HepG2 (cell line): ENCODE results near the gene JADE2. TPM values are rescaled to one million over a fixed set of nuclear protein-coding genes. Genes with fewer than 3 reads are reported as not detected.

Source experiments
- GABPA ChIP-seq, 2 experiments: IDR thresholded peaks; 2 replicates each; pipeline ENCODE4 v1.6.1; 2011 to 2016; ENCODE audit warnings: low read depth in 2 of 2, low read length in 1 of 2, missing biosample characterization in 1 of 2, missing genetic modification characterization in 1 of 2
- GTF2F1 ChIP-seq: fragments of 150-350 bp; IDR thresholded peaks from 2 replicates; pipeline ENCODE4 v1.6.1; 2014; ENCODE audit warnings: low read length
- KDM6A ChIP-seq: IDR thresholded peaks from 2 replicates; pipeline ENCODE4 v1.6.1; 2016; ENCODE audit warnings: low read depth
- NFIC ChIP-seq: IDR thresholded peaks from 2 replicates; pipeline ENCODE4 v1.6.1; 2012; ENCODE audit warnings: mild to moderate bottlenecking, low read length, inconsistent platforms
- RBAK ChIP-seq: sonication (generic); formaldehyde crosslinking; IDR thresholded peaks from 2 replicates; pipeline ENCODE4 v1.5.1; 2020; ENCODE audit warnings: mild to moderate bottlenecking, missing genetic modification reagents
- ZFP1 ChIP-seq: IDR thresholded peaks from 2 replicates; pipeline ENCODE4 v1.6.1; 2016
- ZNF572 ChIP-seq: sonication (generic); formaldehyde crosslinking; IDR thresholded peaks from 2 replicates; pipeline ENCODE4 v1.5.1; 2020; ENCODE audit warnings: mild to moderate bottlenecking, missing genetic modification reagents
- polyA plus RNA-seq, 8 experiments: library from polyadenylated mRNA; depleted of rRNA in 3 of 8; stranded (reverse) in 7 of 8; unstranded in 1 of 8; fragments of >200 nt; fragmentation: Illumina TruSeq in 4 of 8; extraction: Trizol in 4 of 8; gene quantifications; 2 replicates each; pipeline versions ENCODE4 v1.2.1 to v1.2.3, GENCODE V29; 2011 to 2016; ENCODE audit warnings: low read depth in 4 of 8, missing spikeins in 1 of 8, mixed read lengths in 1 of 8; ENCODE audit not compliant: insufficient read depth in 1 of 8
- total RNA-seq, 5 experiments: library from RNA; depleted of rRNA; stranded (reverse); fragments of >200 nt; fragmentation: Illumina TruSeq; extraction: Trizol; gene quantifications; 2 replicates each; pipeline ENCODE4 v1.2.3, GENCODE V29; 2016; ENCODE audit warnings: low read depth in 1 of 5
- TF ChIP-seq, protein P1 (sequence below): sonication (generic); formaldehyde crosslinking; IDR thresholded peaks from 2 replicates; pipeline ENCODE4 v1.9.0; 2022; ENCODE audit warnings: low read depth, missing genetic modification reagents
- TF ChIP-seq, protein P2 (sequence below): sonication (generic); formaldehyde crosslinking; IDR thresholded peaks from 2 replicates; pipeline ENCODE4 v1.4.0; 2020; ENCODE audit warnings: mild to moderate bottlenecking, missing genetic modification reagents
- TF ChIP-seq, protein P3 (sequence below): sonication (generic); formaldehyde crosslinking; IDR thresholded peaks from 2 replicates; pipeline ENCODE4 v1.9.0; 2021; ENCODE audit warnings: missing genetic modification reagents, borderline replicate concordance
- TF ChIP-seq, protein P4 (sequence below): sonication (generic); formaldehyde crosslinking; IDR thresholded peaks from 2 replicates; pipeline ENCODE4 v1.4.0; 2020; ENCODE audit warnings: missing genetic modification reagents, borderline replicate concordance
- TF ChIP-seq, protein P5 (sequence below): sonication (generic); formaldehyde crosslinking; IDR thresholded peaks from 2 replicates; pipeline ENCODE4 v1.4.0; 2020; ENCODE audit warnings: mild to moderate bottlenecking, missing genetic modification reagents

JADE2 gene
- total and polyA plus RNA-seq, 2 of the 13 experiments (the other 11 are each of a cell fraction or from before 2014, with no cell fraction given) = 7.5 to 15.1 TPM

DNA sequence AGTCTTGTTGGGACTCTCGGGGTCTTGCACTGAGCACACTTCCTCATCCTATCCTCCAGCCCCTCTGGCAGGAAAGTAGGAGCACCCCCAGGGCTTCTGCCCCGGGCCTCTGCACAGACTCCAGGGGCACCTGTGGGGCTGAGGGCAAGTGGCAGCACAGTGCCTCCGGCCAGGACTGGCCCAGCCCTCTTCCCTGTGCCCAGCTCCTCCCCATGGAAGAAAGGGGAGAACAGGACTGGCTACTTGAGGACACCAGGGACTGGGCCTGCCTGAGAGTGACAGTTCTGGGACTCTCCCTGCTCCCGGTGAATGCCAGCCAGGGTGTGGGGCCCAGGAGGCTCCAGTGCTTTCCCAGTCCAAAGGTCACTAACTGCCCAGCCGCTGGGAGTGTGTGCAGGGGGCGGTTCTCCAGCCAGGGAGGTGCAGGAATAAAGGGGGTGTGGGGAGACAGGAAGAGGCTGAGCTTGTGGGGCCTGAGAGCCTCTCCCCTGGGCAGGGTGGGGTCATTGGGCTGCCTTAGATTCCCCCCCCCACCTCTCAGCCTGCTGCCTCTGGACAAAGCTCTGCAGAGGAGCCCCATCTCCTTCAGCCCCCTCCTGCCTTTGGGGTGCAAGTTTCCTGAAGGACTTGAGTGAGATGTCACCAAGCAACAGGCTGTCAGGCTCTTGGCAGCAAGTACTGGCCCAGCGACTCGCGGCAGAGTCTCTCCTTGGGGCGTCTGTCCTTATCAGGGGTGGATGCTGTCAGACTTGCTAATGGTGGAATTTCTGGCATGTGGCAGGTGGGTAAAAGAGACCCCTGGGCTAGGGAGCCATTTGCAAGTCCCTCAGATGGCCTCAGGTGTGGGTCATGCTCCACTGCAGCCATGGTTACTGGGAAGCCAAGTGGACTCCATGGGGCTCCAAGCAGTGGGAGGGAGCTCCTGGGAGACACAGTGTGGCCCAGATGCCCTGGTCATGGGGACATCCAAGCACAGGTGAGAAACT is 19.1 kb upstream of the JADE2 start (continued):
- TF ChIP-seq, protein P1, sequence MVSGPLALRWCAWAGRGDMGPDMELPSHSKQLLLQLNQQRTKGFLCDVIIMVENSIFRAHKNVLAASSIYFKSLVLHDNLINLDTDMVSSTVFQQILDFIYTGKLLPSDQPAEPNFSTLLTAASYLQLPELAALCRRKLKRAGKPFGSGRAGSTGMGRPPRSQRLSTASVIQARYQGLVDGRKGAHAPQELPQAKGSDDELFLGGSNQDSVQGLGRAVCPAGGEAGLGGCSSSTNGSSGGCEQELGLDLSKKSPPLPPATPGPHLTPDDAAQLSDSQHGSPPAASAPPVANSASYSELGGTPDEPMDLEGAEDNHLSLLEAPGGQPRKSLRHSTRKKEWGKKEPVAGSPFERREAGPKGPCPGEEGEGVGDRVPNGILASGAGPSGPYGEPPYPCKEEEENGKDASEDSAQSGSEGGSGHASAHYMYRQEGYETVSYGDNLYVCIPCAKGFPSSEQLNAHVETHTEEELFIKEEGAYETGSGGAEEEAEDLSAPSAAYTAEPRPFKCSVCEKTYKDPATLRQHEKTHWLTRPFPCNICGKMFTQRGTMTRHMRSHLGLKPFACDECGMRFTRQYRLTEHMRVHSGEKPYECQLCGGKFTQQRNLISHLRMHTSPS (CRISPR knock-in tag) = peak; percentile 96
- TF ChIP-seq, protein P2, sequence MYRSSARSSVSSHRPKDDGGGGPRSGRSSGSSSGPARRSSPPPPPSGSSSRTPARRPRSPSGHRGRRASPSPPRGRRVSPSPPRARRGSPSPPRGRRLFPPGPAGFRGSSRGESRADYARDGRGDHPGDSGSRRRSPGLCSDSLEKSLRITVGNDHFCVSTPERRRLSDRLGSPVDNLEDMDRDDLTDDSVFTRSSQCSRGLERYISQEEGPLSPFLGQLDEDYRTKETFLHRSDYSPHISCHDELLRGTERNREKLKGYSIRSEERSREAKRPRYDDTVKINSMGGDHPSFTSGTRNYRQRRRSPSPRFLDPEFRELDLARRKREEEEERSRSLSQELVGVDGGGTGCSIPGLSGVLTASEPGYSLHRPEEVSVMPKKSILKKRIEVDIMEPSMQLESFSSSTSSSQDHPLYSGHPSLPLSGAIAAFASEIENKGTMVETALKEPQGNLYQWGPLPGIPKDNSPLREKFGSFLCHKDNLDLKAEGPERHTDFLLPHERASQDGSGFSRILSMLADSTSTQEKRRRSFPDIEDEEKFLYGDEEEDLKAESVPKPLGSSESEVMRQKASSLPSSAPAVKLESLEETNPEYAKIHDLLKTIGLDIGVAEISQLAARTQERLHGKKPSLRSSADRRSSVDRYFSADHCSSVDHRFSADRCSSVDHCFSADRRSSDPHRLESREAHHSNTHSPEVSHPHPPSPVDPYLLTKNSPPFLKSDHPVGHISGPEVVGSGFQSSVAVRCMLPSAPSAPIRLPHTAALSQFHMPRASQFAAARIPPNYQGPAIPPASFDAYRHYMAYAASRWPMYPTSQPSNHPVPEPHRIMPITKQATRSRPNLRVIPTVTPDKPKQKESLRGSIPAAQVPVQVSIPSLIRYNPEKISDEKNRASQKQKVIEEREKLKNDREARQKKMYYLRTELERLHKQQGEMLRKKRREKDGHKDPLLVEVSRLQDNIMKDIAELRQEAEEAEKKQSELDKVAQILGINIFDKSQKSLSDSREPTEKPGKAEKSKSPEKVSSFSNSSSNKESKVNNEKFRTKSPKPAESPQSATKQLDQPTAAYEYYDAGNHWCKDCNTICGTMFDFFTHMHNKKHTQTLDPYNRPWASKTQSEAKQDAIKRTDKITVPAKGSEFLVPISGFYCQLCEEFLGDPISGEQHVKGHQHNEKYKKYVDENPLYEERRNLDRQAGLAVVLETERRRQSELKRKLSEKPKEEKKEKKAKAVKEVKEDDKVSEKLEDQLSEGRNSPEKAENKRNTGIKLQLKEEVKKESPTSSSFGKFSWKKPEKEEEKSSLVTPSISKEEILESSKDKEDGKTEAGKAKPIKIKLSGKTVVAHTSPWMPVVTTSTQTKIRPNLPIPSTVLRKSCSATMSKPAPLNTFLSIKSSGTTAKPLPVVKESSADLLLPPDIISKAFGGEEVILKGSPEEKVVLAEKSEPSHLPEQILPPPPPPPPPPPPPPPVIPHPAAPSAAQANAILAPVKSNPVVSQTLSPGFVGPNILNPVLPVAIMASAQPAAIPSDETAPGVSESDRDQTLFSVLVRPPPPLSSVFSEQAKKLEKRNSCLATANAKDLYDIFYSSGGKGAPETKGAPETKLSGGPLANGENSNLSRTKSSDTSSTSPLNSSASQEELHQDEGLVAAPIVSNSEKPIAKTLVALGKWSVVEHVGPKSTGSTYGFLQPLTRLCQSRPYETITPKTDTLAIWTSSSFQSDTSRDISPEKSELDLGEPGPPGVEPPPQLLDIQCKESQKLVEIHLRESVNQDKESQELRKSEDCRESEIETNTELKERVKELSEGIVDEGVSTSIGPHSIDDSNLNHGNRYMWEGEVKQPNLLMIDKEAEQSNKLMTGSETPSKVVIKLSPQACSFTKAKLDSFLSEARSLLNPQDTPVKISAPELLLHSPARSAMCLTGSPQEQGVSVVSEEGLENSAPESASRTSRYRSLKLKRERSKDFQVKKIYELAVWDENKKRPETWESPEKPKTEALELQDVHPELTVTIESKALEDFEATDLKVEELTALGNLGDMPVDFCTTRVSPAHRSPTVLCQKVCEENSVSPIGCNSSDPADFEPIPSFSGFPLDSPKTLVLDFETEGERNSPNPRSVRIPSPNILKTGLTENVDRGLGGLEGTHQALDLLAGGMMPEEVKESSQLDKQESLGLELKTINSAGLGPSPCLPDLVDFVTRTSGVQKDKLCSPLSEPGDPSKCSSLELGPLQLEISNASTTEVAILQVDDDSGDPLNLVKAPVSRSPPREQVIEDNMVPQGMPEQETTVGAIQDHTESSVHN (CRISPR knock-in tag) = peak; percentile 15; the same call in 1 of the 2 replicates
- TF ChIP-seq, protein P3, sequence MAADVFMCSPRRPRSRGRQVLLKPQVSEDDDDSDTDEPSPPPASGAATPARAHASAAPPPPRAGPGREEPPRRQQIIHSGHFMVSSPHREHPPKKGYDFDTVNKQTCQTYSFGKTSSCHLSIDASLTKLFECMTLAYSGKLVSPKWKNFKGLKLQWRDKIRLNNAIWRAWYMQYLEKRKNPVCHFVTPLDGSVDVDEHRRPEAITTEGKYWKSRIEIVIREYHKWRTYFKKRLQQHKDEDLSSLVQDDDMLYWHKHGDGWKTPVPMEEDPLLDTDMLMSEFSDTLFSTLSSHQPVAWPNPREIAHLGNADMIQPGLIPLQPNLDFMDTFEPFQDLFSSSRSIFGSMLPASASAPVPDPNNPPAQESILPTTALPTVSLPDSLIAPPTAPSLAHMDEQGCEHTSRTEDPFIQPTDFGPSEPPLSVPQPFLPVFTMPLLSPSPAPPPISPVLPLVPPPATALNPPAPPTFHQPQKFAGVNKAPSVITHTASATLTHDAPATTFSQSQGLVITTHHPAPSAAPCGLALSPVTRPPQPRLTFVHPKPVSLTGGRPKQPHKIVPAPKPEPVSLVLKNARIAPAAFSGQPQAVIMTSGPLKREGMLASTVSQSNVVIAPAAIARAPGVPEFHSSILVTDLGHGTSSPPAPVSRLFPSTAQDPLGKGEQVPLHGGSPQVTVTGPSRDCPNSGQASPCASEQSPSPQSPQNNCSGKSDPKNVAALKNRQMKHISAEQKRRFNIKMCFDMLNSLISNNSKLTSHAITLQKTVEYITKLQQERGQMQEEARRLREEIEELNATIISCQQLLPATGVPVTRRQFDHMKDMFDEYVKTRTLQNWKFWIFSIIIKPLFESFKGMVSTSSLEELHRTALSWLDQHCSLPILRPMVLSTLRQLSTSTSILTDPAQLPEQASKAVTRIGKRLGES (CRISPR knock-in tag) = peak; percentile 85; the same call in 1 of the 2 replicates
- no peak for TF ChIP-seq RBAK (CRISPR knock-in tag)
- 0 out of 2 replicates have a peak, but pooled peaks have one; percentile 32 for TF ChIP-seq GTF2F1
- TF ChIP-seq, protein P4, sequence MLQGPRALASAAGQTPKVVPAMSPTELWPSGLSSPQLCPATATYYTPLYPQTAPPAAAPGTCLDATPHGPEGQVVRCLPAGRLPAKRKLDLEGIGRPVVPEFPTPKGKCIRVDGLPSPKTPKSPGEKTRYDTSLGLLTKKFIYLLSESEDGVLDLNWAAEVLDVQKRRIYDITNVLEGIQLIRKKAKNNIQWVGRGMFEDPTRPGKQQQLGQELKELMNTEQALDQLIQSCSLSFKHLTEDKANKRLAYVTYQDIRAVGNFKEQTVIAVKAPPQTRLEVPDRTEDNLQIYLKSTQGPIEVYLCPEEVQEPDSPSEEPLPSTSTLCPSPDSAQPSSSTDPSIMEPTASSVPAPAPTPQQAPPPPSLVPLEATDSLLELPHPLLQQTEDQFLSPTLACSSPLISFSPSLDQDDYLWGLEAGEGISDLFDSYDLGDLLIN (CRISPR knock-in tag) = no peak
- TF ChIP-seq, protein P5, sequence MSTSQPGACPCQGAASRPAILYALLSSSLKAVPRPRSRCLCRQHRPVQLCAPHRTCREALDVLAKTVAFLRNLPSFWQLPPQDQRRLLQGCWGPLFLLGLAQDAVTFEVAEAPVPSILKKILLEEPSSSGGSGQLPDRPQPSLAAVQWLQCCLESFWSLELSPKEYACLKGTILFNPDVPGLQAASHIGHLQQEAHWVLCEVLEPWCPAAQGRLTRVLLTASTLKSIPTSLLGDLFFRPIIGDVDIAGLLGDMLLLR = no peak
- TF ChIP-seq KDM6A (CRISPR knock-in tag) = peak; percentile 99
- peak; percentile 84 for TF ChIP-seq ZNF572 (CRISPR knock-in tag)
- TF ChIP-seq ZFP1 (CRISPR knock-in tag) = no peak
- TF ChIP-seq GABPA (IDR thresholded peaks at IDR 0.05; ENCODE audit: low read depth, low read length) = no peak
- TF ChIP-seq GABPA (CRISPR knock-in tag; IDR thresholded peaks at IDR 0.05; ENCODE audit: low read depth) = peak; percentile 76
- peak; percentile 44; the same call in 1 of the 2 replicates for TF ChIP-seq NFIC
